8988T (cell line): Measurements from ENCODE around the gene COA8.

Experiments used
- DNase-seq: peaks from one replicate; pipeline ENCODE4 v3.0.0; 2011

COA8 gene

GRCh38 chr14:103538291-103539055, 24.3 kb upstream of the COA8 start:
- no peak for DNase-seq

DNA sequence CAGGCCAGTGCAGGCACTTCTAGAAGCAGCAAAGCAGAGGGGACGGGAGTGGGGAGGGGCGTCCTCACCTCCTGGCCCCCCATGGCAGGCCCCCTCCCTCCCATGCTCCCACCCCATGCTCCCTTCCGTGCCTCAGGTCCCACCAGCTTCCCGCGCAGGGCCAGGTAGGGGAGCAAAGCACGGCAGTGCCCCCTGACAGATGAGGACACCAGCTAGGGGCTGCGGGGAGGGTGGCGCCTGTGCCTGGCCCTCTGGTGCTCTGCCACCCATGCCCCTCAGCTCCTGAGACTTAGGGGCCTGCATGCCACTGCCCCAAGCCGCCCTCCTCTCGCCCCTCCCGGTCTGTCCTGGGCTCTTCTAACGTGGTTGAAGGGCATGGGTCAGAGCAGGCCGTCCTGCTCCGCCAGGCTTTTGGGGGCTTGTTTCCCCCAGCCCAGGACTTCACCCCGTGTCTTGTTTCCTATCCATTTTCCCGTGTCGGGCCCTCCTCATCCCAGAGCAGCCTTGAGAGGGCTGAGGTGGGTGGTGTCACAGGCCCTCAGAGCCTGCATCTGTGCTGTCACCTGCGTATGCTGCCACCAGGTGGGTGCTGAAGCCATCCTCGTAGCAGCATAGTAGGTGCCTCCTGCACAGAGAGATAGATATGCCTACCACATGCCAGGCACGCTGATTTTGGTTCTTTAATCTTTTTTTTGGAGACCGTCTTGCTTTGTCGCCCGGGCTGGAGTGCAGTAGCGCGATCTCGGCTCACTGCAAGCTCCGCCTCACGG, 23.5 kb upstream of the COA8 start:
- no peak for DNase-seq

DNA sequence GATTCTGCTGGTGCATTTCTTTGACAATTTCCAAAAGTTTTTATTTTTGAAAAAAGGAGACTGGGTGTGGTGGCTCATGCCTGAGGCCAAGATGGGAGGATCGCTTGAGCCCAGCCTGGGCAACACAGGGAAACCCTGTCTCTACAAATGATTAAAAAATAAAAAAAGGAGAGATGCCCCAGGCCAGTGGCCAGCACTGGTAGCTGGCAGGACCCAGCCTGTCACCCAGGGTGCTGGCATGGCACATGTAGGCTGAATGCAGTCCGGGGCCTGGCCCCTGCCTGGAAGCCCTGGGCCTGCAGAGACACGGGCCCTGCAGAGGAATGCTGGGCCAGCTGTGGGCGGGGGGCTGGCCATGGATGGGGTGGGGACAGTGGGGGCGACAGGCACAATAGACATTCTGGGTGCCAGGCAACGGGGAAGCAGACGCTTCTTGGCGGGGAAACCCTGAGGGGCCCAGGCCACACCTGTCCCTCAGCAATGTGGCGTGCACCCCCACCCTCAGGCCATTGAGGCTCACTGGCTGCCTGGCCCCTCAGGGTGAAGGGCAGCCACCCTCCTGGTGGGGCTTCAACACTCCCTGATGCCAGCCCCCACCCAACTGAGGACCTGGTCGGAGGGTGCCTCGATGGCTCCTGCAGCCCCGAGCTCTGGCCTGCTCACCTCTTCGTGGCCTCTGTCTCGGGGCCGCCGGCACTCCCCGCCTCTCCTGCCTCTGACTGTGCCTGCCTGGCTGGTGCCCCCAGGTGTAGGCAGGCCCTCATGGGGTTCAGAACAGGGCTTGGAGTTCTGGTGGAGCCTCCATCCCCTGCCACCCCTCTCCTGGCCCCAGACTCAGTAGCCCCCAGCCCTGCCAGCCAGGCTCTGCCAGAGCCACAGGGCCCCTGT, 21.7 kb upstream of the COA8 start:
- no peak for DNase-seq

DNA sequence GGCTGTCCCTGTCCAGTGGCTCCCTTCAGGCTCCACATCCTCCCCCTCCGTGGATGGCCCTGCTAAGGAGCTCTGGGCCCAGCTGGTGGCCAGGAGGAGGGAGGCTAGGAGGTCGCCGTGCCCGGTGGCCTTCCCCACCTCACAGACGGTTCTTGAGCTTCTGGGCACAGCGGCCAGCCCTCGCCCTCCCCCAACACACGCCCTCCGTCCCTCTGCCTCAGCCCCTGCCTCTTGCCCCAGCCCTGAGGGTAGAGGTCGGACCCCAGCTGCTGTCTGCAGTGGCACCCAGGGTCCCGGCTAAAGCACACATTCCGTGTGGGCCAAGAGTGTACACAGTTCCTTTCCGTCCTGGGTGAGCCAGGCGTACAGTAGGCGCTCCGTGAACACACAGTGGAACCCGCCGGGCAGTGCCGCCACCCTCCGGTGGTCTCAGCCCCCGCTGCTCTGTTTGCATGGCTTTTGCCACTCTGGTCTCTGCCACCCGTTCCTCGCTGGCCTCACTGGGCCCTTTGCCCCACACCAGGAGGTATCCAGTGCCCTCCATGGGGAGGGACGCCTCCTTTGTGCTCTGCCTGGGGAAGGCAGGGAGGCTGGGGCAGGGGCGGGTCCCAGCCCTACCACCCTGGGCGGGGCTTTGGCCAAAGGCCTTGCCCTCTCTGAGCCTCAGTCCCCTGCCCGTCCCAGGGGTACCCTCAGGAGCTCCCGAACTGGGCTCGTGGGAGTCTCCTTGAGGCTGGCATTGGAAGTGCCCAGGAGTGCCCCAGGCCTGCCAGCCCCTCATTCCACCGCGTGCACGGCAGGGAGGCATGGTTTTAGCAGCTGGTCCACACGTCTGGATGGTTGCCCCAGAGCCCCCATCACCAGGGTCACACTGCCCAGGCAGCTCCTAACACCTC, 20.8 kb upstream of the COA8 start:
- DNase-seq: no peak

- no peak for DNase-seq
Measured at GRCh38 chr14:103542605-103543088, 20.1 kb upstream of the COA8 start.

- no peak for DNase-seq
Measured at GRCh38 chr14:103543140-103543539, 19.6 kb upstream of the COA8 start.

DNA sequence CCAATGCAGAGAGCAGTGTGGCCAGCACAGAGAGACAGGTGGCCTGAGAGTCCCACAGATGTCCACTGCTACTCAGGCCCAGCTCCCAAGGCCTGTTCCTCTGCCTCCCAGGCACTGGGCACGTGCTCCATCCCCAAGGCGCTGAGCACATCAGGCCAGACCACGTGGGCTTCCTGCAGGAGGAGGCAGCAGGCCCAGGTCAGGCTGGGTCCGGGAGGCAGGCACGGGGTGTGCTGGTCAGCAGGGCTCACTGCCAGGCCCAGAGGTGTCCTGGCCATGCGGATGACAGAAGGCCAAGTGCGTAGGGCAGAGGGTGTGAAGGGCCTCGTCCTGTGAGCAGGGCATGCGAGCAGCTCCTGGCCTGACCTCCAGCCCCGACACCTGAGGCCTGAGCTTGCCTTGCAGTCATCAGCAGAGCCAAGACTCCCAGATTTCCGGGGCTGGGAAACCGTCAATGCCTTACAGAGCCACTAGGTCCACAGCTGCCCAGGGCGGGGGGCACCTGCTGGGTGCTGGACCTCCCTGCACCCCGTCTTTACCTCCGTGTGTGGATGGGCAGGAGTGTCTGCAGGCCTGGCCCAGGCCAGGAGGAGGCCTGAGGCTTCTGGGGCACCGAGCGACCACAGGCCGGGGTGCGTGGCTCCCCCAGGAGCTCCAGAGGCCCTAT, 18.9 kb upstream of the COA8 start:
- DNase-seq: no peak

- DNase-seq: no peak
Measured at GRCh38 chr14:103544388-103545218, 18.2 kb upstream of the COA8 start.

GRCh38 chr14:103545219-103545914, 17.4 kb upstream of the COA8 start:
- DNase-seq: no peak

DNA sequence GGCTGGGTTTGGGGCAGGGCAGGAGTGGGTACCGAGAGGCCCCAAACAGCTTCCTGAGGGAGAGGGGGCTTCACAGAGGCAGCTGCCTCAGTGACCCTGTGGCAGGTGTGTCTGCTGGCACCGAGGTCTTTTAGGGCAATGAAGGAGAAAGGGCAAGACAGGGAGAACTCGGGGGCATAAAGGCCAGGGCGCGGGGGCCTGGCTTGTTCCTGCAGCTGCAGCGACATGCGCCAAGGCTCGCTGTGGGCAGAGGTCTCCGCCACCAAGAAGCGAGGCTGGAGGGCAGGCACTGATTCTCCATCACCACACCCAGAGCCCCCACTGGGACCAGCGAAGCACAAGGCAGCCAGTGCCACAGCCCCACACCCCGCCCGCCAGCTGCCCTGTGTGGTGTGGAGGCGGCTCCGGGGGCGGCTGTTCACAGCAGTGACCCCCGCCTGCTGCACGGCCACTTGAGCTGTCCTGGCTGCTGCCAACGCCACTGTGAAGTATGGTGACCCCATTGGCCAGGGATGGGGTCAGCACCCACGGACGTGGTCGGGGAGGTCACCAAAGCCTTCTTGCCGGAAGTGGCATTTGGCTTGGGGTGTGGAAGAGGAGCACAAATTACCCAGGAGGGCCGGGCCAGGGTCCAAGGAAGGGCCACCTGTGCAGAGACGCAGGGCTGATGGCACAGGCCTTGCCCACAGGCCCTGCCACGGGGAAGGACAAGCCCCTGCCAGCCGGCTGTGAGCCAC, 16.7 kb upstream of the COA8 start:
- peak; percentile 27 for DNase-seq

GRCh38 chr14:103546652-103547454, 15.9 kb upstream of the COA8 start:
- peak; percentile 94 for DNase-seq

- DNase-seq: no peak
Measured at GRCh38 chr14:103547455-103547940, 15.3 kb upstream of the COA8 start.

DNA sequence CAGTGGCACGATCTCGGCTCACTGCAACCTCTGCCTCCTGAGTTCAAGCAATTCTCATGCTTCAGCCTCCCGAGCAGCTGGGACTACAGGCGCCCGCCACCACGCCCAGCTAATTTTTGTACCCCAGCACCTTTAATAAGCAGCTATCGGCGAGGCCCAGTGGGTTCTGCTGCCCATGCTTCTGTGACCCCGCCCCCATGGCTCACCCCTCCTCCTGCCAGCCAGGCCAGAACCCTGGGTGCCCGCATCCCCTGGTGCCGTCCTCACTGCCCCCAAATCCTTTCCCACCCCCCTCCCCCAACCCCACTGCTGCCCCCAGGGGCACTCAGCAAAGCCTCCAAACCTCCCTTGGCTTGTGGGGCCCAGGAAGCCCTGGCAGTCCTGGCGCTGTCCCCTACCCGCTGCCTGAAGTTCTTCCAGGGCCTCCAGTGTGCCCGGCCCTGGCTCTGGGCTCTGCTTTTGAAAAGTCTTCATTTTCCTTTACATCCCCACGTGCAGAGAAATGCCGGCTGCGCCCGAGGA, 14.8 kb upstream of the COA8 start:
- DNase-seq: no peak

- DNase-seq: no peak
Measured at GRCh38 chr14:103548463-103549351, 14.1 kb upstream of the COA8 start.

GRCh38 chr14:103549361-103550311, 13.1 kb upstream of the COA8 start:
- peak; percentile 32 for DNase-seq
